ENCODE measurements around the gene SLC45A2.
A peak's percentile ranks its signal among the peaks of the same experiment; 100 is the strongest.
"Not testable (repeated sequence)": the region's sequence is repeated elsewhere in the genome, so short reads cannot be mapped to it uniquely, and the experiment has no call there.

SLC45A2 gene

GRCh38 chr5:33984671-33985124, at the start of gene SLC45A2:
Gene SLC45A2 (minus strand): TSS chr5:33984693. CDS start chr5:33984583, 110 bp downstream.
- no peak for DNase-seq

- no peak for DNase-seq
These were observed 47.5 kb upstream of the SLC45A2 start for GRCh38 chr5:34031966-34032365.

- DNase-seq = no peak
These were observed 46.6 kb upstream of the SLC45A2 start for GRCh38 chr5:34031117-34031516.

GRCh38 chr5:34030585-34030984, 46.1 kb upstream of the SLC45A2 start:
- not testable (repeated sequence) for DNase-seq

- DNase-seq = no peak
These were observed 45.6 kb upstream of the SLC45A2 start for GRCh38 chr5:34030048-34030447.

- DNase-seq = no peak
These were observed 43.9 kb upstream of the SLC45A2 start for GRCh38 chr5:34028349-34028748.

GRCh38 chr5:34026089-34026761, 41.7 kb upstream of the SLC45A2 start:
- no peak for DNase-seq

GRCh38 chr5:34022121-34022705, 37.7 kb upstream of the SLC45A2 start:
- no peak for DNase-seq

- no peak for DNase-seq
These were observed 36.8 kb upstream of the SLC45A2 start for GRCh38 chr5:34021334-34021733.

GRCh38 chr5:34020726-34021125, 36.2 kb upstream of the SLC45A2 start:
- no peak for DNase-seq

GRCh38 chr5:34017254-34017653, 32.8 kb upstream of the SLC45A2 start:
- DNase-seq = no peak

GRCh38 chr5:34016750-34017149, 32.3 kb upstream of the SLC45A2 start:
- DNase-seq = no peak

- no peak for DNase-seq
These were observed 31.7 kb upstream of the SLC45A2 start for GRCh38 chr5:34016222-34016621.

GRCh38 chr5:34015120-34015822, 30.8 kb upstream of the SLC45A2 start:
- no peak for DNase-seq

- DNase-seq = no peak
These were observed 30.1 kb upstream of the SLC45A2 start for GRCh38 chr5:34014626-34015025.

- DNase-seq = no peak
These were observed 29.1 kb upstream of the SLC45A2 start for GRCh38 chr5:34013547-34013946.

GRCh38 chr5:34012791-34013190, 28.3 kb upstream of the SLC45A2 start:
- DNase-seq = no peak

GRCh38 chr5:34011536-34011935, 27.0 kb upstream of the SLC45A2 start:
- DNase-seq = no peak

GRCh38 chr5:34010146-34010545, 25.7 kb upstream of the SLC45A2 start:
- not testable (repeated sequence) for DNase-seq

GRCh38 chr5:34009610-34010009, 25.1 kb upstream of the SLC45A2 start:
- no peak for DNase-seq

GRCh38 chr5:34008802-34009201, 24.3 kb upstream of the SLC45A2 start:
- no peak for DNase-seq

GRCh38 chr5:34007621-34008600, 23.4 kb upstream of the SLC45A2 start, which contains the start of gene AMACR:
Gene AMACR (minus strand): TSS chr5:34008050. CDS start chr5:34008019, 31 bp downstream.
- peak; percentile 91 for DNase-seq

GRCh38 chr5:34007201-34007620, 22.7 kb upstream of the SLC45A2 start:
- no peak for DNase-seq

Data from stimulated activated CD4-positive, alpha-beta T cell treated with anti-CD3 and anti-CD28 coated beads, Interleukin-4, amount 100 ng/mL, for 1 hour (primary cell).